ENCODE measurements around the gene KIF26B. TPM values are rescaled to one million over a fixed set of nuclear protein-coding genes. Genes with fewer than 3 reads are reported as not detected.

KIF26B gene
- total RNA-seq, 3 donors from 2014 or later (not counting 1 experiment from before 2014, with no cell fraction given) = 0.16 to 0.96 (median 0.18) TPM

DNA sequence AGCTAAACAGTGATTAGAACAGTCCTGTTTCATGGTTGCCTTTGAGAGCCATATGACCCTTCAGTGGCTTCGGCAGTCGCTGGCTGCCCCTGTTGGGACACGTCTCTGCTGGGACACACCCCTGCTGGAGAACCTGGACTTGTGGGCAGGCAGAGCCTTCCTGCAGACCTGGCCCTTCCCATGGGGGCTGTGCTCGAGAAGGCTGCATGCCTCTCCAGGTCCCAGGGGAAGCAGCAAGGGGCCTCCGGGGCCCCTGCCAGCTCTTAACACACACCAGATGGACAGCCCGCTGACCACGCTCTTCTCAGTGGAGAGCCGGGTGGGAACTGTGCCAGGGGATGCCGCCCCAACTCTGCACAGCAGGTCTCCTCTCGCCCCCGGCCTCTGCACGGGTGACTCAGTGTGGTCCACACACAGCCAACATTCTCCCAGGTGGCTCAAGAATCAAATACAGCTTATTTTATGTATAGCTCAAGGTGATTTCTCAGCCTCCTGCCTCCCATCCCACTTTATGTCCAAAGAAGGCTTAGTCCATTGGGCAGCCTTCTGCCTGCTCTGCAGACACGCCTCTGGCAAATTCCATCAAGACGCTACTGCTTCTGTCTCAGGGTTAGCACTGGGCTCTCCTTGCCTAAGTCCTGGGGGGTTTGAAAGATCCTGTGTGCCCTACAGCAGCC, 450.8 kb downstream of the KIF26B start:
- Histone ChIP-seq H3K27ac (ENCODE audit: low read length) (no peak overlapping the region), H3K27me3 (ENCODE audit: control insufficient read depth, insufficient read depth, low read length) (no peaks in the 10 kb centered on the region), H3K9me3 (ENCODE audit: control insufficient read depth, insufficient read depth, low read length) (no peaks in the 10 kb centered on the region), H3K36me3 (ENCODE audit: control insufficient read depth, insufficient read depth, low read length) (no peaks in the 10 kb centered on the region), H3K4me1 (ENCODE audit: control insufficient read depth, insufficient read depth, low read length) (peaks cover 4% of the 10 kb centered on the region), H3K4me3 (ENCODE audit: low read length) (no peak overlapping the region)
- no peak overlapping the region for H3K4me3 Mint-ChIP-seq
- peaks cover 6 to 7% of the 10 kb centered on the region in 2 donors for H3K27me3 Mint-ChIP-seq (ENCODE audit: low read depth in 2 of 2)
- no peak overlapping the region for H3K27ac Mint-ChIP-seq
- ATAC-seq (no peak), DNase-seq (no peak)
- TF ChIP-seq, protein P1, sequence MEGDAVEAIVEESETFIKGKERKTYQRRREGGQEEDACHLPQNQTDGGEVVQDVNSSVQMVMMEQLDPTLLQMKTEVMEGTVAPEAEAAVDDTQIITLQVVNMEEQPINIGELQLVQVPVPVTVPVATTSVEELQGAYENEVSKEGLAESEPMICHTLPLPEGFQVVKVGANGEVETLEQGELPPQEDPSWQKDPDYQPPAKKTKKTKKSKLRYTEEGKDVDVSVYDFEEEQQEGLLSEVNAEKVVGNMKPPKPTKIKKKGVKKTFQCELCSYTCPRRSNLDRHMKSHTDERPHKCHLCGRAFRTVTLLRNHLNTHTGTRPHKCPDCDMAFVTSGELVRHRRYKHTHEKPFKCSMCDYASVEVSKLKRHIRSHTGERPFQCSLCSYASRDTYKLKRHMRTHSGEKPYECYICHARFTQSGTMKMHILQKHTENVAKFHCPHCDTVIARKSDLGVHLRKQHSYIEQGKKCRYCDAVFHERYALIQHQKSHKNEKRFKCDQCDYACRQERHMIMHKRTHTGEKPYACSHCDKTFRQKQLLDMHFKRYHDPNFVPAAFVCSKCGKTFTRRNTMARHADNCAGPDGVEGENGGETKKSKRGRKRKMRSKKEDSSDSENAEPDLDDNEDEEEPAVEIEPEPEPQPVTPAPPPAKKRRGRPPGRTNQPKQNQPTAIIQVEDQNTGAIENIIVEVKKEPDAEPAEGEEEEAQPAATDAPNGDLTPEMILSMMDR (IDR thresholded peaks at IDR 0.05) = no peak
- peaks cover 6 to 14% of the 10 kb centered on the region in 2 donors for H3K4me1 Mint-ChIP-seq
- intact Hi-C loops (cut with micrococcal nuclease) = no loop called here
- no peaks in the 10 kb centered on the region for H3K36me3 Mint-ChIP-seq
- WGBS (ENCODE audit: insufficient coverage) = 72% methylated on average over 14 of the region's 14 CpGs
- no peaks in the 10 kb centered on the region for H3K9me3 Mint-ChIP-seq

DNA sequence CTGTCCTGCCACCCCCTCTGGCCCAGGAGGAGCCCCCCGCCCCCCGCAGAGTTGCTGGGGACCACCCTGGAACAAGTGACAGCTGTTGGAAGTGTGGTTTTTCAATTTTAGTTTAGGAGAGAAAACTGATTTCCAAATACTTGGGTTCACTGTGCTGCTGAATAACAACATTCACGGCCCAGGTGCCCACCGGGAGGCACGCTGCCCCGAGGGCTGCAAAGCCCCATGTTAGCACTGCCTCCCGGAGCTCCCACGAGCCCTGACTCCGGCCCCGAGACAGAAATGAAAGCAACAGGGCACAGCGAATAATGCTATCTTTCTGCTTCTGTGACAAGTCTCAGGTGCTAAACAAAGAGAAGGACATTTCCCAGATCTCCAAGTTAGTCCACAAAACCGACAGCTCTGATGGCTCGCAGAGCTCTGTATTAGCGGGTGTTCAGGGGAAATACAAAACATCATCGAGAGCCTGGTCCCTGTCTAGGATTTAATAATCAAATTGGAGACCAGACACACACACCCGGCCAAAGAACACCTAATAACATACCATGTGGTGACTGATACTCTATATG, 451.5 kb downstream of the KIF26B start:
- Mint-ChIP-seq H3K36me3 (no peaks in the 10 kb centered on the region), H3K27ac (no peak overlapping the region), H3K4me3 (no peak overlapping the region), H3K9me3 (no peaks in the 10 kb centered on the region), H3K27me3 (ENCODE audit: low read depth in 2 of 2) (peaks cover 6 to 7% of the 10 kb centered on the region in 2 donors), H3K4me1 (peaks cover 6 to 14% of the 10 kb centered on the region in 2 donors)
- H3K27ac ChIP-seq (ENCODE audit: low read length) = no peak overlapping the region
- no peaks in the 10 kb centered on the region for H3K36me3 ChIP-seq (ENCODE audit: control insufficient read depth, insufficient read depth, low read length)
- H3K4me1 ChIP-seq (ENCODE audit: control insufficient read depth, insufficient read depth, low read length) = peaks cover 4% of the 10 kb centered on the region
- no peak overlapping the region for H3K4me3 ChIP-seq (ENCODE audit: low read length)
- no peaks in the 10 kb centered on the region for H3K27me3 ChIP-seq (ENCODE audit: control insufficient read depth, insufficient read depth, low read length)
- 93% methylated on average over 15 of the region's 16 CpGs for WGBS (ENCODE audit: insufficient coverage)
- DNase-seq = no peak
- H3K9me3 ChIP-seq (ENCODE audit: control insufficient read depth, insufficient read depth, low read length) = no peaks in the 10 kb centered on the region
- TF ChIP-seq, protein P1 (IDR thresholded peaks at IDR 0.05) = no peak
- no peak for ATAC-seq
- intact Hi-C loops (cut with micrococcal nuclease) = no loop called here

DNA sequence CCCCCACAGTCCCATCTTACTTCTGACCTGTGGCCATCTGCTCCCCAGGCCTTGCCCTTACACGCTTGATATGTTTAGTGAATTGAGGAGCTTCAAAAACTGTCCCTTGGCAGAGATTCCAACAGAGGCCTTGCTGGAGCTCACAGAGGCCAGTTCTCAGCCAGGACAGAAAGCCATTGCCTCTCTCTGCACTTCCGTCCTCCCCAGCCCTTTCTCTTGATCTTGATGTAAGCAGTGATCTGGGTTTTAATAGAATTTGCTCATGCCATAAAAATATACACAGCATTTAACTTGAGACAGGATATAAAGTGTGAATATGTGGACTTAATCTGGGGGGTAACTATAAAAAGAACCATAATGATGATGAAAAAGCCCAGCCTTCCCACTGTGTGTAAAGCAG, 453.5 kb downstream of the KIF26B start:
- no peaks in the 10 kb centered on the region for H3K9me3 ChIP-seq (ENCODE audit: control insufficient read depth, insufficient read depth, low read length)
- H3K27ac ChIP-seq (ENCODE audit: low read length) = no peak overlapping the region
- ATAC-seq (no peak), DNase-seq (no peak)
- H3K36me3 ChIP-seq (ENCODE audit: control insufficient read depth, insufficient read depth, low read length) = no peaks in the 10 kb centered on the region
- H3K27me3 ChIP-seq (ENCODE audit: control insufficient read depth, insufficient read depth, low read length) = no peaks in the 10 kb centered on the region
- intact Hi-C loops (cut with micrococcal nuclease) = no loop called here
- no peak overlapping the region for H3K4me3 Mint-ChIP-seq
- H3K27ac Mint-ChIP-seq = no peak overlapping the region
- H3K4me1 Mint-ChIP-seq = peaks cover 6 to 14% of the 10 kb centered on the region in 2 donors
- no peak overlapping the region for H3K4me3 ChIP-seq (ENCODE audit: low read length)
- no peaks in the 10 kb centered on the region for H3K9me3 Mint-ChIP-seq
- H3K4me1 ChIP-seq (ENCODE audit: control insufficient read depth, insufficient read depth, low read length) = peaks cover 4% of the 10 kb centered on the region
- 71% methylated on average over 2 of the region's 2 CpGs for WGBS (ENCODE audit: insufficient coverage)
- H3K27me3 Mint-ChIP-seq (ENCODE audit: low read depth in 2 of 2) = peaks cover 5 to 6% of the 10 kb centered on the region in 2 donors
- TF ChIP-seq, protein P1 (IDR thresholded peaks at IDR 0.05) = no peak
- H3K36me3 Mint-ChIP-seq = no peaks in the 10 kb centered on the region
